COLO829 (cell line): Measurements from ENCODE around the gene MASP2.
"Not testable (repeated sequence)": the region's sequence is repeated elsewhere in the genome, so short reads cannot be mapped to it uniquely, and the experiment has no call there.

Experiments used
- DNase-seq: peaks from one replicate; pipeline ENCODE4 v3.0.0; 2012; ENCODE audit warnings: low spot score

Gene MASP2

DNA sequence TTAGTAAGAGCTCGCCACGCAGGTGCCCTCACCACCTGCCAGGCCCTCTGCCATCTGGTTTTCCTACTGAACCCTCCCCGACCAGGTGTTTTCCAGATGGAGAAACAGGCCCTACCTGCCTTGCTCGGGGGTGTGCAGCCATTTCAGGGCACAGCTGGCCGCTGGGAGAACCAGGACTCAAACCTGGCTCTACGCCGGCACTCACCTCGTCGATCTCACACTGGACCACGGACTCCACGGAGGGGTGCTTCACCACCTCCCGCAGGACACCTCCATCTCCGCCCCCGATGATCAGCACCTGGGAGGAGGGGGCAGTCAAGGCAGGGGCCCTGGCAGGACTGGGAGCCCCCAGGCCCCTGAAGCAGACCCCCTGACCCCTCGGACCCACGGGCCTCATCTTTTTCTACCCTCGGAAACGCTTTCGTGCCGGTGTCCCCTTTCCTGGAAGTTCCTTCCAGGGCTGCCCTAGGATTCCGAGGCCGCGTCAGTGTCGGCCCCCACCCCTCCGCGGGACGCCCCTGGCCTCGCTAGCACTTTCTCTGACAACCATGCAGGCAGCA, 11.6 kb upstream of the MASP2 start:
- DNase-seq: no peak

DNA sequence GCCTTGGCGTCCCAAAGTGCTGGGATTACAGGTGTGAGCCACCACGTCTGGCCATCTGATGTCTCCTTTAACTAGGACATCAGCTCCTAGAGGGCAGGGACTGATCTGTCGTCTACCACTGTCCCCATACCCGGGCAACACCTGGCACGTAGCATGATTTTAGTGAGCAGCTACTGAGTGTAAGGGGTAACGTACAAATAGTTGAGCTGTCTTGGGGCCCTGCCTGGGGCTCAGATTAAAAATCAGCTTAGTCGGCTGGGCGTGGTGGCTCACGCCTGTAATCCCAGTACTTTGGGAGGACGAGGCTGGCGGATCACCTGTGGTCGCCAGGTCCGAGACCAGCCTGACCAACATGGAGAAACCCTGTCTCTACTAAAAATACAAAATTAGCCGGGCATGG, 11.0 kb upstream of the MASP2 start:
- DNase-seq: no peak

GRCh38 chr1:11057477-11057876, 10.4 kb upstream of the MASP2 start:
- no peak for DNase-seq

- no peak for DNase-seq
Observed at GRCh38 chr1:11056504-11056903, 9.5 kb upstream of the MASP2 start.

DNA sequence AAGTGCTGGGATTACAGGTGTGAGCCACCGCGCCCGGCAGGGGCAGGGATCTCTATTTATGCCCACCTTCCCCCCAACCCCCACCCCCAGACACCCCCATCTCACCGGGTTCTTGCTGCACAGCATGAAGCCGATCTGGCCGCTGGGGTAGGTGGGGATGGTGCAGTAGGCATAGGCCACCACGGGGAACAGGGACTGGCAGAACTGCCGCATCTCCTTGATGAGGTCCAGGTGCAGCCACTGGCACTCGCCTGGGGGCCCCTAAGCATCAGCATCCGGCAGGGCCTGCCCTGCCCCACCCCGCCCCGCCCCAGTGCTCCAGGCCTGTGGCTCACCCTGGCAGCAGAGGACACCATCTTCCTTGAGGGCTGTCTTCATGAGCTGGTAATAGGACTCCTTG, 8.6 kb upstream of the MASP2 start:
- no peak for DNase-seq

GRCh38 chr1:11054666-11055065, 7.6 kb upstream of the MASP2 start:
- no peak for DNase-seq

GRCh38 chr1:11054181-11054580, 7.1 kb upstream of the MASP2 start:
- DNase-seq: no peak

DNA sequence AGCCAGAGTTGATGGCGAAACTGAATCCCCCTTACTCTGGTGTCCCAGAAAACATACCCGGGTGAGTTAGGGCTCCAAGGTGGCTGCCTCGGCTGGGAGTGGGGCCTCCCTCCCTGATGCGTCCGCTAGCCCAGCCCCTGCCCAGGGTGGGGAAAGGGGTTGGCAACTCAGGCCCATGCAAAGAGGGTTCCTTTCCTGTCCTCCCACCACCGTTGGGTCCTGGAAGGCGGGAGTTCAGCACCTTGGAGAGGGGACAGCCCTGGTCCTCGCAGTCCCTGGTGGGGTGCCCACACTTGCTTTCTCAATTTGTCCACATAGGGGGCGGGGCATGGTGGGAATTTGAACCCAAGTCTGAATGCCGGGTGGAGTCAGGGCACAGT, 6.7 kb upstream of the MASP2 start:
- no peak for DNase-seq

DNA sequence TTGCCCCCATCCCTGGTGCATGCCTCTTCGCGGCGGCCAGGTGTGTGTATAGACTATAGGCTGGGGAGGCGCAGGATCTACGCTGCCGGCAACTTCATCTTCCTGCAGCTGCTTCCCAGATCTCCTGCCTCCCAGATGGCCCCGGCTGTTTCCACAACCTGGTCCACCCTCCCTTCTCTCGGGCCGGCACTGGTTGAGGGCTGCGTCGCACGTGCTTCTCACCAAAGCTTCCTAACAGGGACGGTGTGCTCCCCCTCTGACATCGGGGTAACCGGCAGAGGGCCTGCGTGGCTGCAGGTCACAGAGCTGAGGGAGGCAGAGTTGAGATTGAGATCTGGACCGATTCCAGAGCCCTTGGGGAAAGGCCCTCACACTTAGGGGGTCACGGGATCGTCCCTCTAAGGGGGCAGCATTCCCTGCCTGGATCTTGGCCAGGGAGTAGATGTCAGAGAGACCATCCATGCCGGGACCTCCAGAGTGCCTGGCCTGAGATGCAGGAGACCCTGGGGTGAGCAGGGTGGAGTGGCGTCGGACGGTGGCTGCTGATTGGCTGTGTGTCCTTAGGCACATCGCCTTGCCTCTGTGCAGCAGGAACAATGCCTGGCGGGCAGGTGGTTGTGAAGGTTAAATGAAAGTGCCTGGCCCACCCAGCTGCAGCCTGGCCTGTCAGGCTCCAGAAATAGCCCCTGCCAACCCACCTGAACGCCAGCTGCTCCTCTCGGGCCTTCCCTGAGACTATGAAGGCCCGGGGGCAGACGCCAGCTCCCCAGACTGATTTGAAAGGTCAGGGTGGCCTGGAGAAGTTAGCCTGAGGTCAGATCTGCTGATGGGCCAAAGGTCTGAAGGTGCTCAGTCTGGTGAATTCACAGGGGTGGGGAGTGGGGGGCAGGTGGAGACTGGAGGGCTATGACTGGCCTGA, 6.1 kb upstream of the MASP2 start:
- DNase-seq: no peak

- DNase-seq: no peak
Observed at GRCh38 chr1:11051781-11052511, 4.9 kb upstream of the MASP2 start.

- not testable (repeated sequence) for DNase-seq
Observed at GRCh38 chr1:11051121-11051520, 4.1 kb upstream of the MASP2 start.

DNA sequence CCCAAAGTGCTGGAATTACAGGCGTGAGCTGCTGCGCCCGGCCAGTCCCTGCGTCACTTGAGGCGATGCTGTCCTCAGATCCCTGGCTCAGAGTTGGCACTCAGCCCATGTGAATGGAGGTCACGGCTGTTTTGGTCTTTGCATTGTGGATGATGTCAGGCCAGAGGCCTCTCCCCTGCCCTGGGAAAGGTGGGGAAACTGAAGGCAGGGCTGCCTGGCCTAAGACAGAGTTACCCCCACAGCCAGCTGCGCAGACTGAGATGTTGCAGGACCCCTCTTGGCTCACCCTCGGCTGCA, 821 bp downstream of the MASP2 start:
- no peak for DNase-seq

- no peak for DNase-seq
Observed at GRCh38 chr1:11045428-11046269, 1.4 kb downstream of the MASP2 start.

DNA sequence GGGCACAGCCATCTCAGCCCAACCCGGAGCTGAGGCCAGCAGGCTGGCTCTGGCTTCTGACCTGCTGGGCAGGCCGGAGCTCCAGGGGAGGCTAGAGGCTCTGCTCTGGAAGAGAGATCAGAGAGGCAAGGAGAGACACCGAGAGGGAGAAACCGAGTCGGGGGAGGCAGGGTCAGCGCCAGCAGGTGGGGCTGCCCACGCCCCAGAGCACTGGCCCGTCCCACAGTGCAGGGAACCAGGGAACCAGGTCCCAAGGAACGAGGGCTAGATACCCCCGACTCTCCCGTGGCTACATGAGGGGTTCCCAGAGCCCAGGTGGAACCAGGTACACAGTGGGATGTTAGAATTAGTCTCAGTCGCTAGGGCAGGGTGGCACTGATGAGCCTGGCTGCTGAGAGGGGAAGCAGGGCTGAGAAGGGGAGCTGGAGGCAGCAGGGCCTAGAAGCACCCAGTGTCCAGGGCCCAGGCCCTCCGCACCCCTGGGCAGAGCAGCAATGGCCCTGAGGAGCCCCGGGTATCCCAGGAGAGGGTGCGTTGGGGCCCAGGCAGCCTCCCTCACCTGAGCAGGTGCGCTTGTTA, 2.1 kb downstream of the MASP2 start:
- DNase-seq: no peak

GRCh38 chr1:11044086-11044848, 2.8 kb downstream of the MASP2 start:
- no peak for DNase-seq

GRCh38 chr1:11042995-11043874, 3.8 kb downstream of the MASP2 start:
- no peak for DNase-seq

DNA sequence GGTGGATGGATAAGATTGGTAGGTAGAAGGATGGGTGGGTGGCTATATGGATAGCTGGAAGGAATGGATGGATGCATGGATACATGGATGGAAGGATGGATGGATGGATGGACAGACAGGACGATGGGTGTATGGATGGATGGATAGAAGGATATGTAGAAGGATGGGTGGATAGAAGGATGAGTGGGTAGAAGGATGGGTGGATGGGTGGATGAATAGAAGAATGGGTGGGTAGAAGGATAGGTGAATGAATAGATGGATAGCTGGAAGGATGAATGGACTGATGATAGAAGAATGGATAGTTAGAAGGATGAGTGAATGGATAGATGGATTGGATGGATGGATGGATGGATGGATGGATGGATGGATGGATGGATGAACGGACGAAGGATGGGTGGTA, 5.0 kb downstream of the MASP2 start:
- DNase-seq: no peak

DNA sequence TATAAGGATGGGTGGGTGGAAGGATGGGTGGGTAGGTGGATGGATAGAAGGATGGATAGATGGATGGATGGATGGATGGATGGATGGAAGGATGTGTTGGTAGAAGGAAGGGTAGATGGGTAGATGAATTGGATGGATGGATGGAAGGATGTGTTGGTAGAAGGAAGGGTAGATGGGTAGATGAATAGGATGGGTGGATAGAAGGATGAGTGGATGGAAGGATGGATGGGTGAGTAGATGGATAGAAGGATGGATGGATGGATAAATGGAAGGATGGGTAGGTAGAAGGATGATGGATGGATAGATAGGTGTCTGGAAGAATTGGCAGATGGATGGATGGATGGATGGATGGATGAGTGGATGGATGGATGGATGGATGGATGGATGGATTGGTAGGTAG, 6.0 kb downstream of the MASP2 start:
- no peak for DNase-seq

DNA sequence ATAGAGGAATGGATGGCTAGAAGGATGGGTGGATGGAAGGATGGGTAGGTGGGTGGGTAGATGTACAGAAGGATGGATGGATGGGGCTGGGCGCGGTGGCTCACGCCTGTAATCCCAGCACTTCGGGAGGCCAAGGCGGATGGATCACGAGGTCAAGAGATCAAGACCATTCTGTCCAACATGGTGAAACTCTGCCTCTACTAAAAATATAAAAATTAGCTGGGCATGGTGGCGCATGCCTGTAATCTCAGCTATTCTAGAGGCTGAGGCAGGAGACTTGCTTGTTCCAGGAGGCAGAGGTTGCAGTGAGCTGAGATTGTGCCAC, 7.0 kb downstream of the MASP2 start:
- not testable (repeated sequence) for DNase-seq

GRCh38 chr1:11039351-11040104, 7.5 kb downstream of the MASP2 start:
- DNase-seq: no peak
